AG04450 (cell line): Measurements from ENCODE around the gene GALNT2. TPM values are rescaled to one million over a fixed set of nuclear protein-coding genes. Genes with fewer than 3 reads are reported as not detected.
A peak's percentile ranks its signal among the peaks of the same experiment; 100 is the strongest.

Experiments used
- CTCF ChIA-PET: fragments of 300-600, 350-600 bp; formaldehyde crosslinking; extraction: SDS; loops from one replicate; lab custom pipeline; 2022; ENCODE audit warnings: antibody characterized with exemption, inconsistent platforms; lab: Charles Lee
- POLR2A ChIA-PET: fragments of 350-600 bp; formaldehyde crosslinking; extraction: SDS; loops from one replicate; lab custom pipeline; 2021; ENCODE audit warnings: antibody characterized with exemption, inconsistent platforms; lab: Yijun Ruan, JAX
- DNase-seq: peaks from one replicate; pipeline ENCODE4 v3.0.0-alpha.2; 2011; ENCODE audit warnings: low read depth, low spot score
- H3K27ac ChIP-seq: one replicate; pipeline ENCODE4 v1.5.1; 2012; ENCODE audit warnings: low read depth, low read length, control low read depth
- H3K27me3 ChIP-seq: one replicate; pipeline ENCODE4 v1.6.0; 2012; ENCODE audit warnings: low read length; ENCODE audit not compliant: control insufficient read depth, insufficient read depth
- H3K4me3 ChIP-seq: 2 replicates; pipeline ENCODE4 v1.5.1; 2011; ENCODE audit warnings: mild to moderate bottlenecking, low read depth, low read length, control low read depth
- H3K9me3 ChIP-seq: 2 replicates; pipeline ENCODE4 v1.5.1; 2012; ENCODE audit warnings: low read length; ENCODE audit not compliant: control insufficient read depth, insufficient read depth
- CTCF ChIP-seq: IDR thresholded peaks from 2 replicates; pipeline ENCODE4 v1.5.1; 2011; ENCODE audit warnings: low read depth, low read length, control low read depth, inconsistent platforms
- polyA plus RNA-seq: library from polyadenylated mRNA; depleted of rRNA; stranded (reverse); fragments of >200 nt; gene quantifications from 2 replicates; pipeline ENCODE4 v1.2.3, GENCODE V29; 2011

Gene GALNT2
- polyA plus RNA-seq, 1 experiment: 121 TPM

- ChIA-PET CTCF (interaction anchor here (0.9 kb wide), 1 partner anchor 13 kb away, joined by 3 read pairs; no protein-coding TSS in a partner anchor), POLR2A (interaction anchor here (0.6 to 0.9 kb wide), 2 partner anchors 13 to 25 kb away, joined by 3 to 4 read pairs; no protein-coding TSS in a partner anchor)
- no peaks in the 10 kb centered on the region for H3K27me3 ChIP-seq
- TF ChIP-seq CTCF: no peak
- DNase-seq: no peak
- peak overlapping the region; percentile 57 for H3K27ac ChIP-seq
- no peaks in the 10 kb centered on the region for H3K9me3 ChIP-seq
- H3K4me3 ChIP-seq: no peak overlapping the region
These were observed 24.6 kb downstream of the GALNT2 start for GRCh38 chr1:230091473-230092231.

- CTCF ChIA-PET: no interaction called here
- no peak overlapping the region for H3K4me3 ChIP-seq
- POLR2A ChIA-PET: no interaction called here
- no peak for DNase-seq
- H3K27ac ChIP-seq: no peak overlapping the region
- no peaks in the 10 kb centered on the region for H3K9me3 ChIP-seq
- TF ChIP-seq CTCF: no peak
- no peaks in the 10 kb centered on the region for H3K27me3 ChIP-seq
These were observed 27.7 kb downstream of the GALNT2 start for GRCh38 chr1:230094746-230095145.

GRCh38 chr1:230095938-230096337, 28.9 kb downstream of the GALNT2 start:
- Histone ChIP-seq H3K9me3 (no peaks in the 10 kb centered on the region), H3K27ac (no peak overlapping the region), H3K27me3 (no peaks in the 10 kb centered on the region), H3K4me3 (no peak overlapping the region)
- no peak for DNase-seq
- ChIA-PET CTCF (no interaction called here), POLR2A (no interaction called here)
- TF ChIP-seq CTCF: no peak

GRCh38 chr1:230097370-230097769, 30.3 kb downstream of the GALNT2 start:
- H3K9me3 ChIP-seq: no peaks in the 10 kb centered on the region
- no peak overlapping the region for H3K27ac ChIP-seq
- POLR2A ChIA-PET: no interaction called here
- no peaks in the 10 kb centered on the region for H3K27me3 ChIP-seq
- DNase-seq: no peak
- CTCF ChIA-PET: interaction anchor here (0.5 kb wide), 1 partner anchor 591 kb away, joined by 6 read pairs; no protein-coding TSS in a partner anchor
- no peak overlapping the region for H3K4me3 ChIP-seq
- no peak for TF ChIP-seq CTCF

GRCh38 chr1:230098723-230099122, 31.7 kb downstream of the GALNT2 start:
- no peak for DNase-seq
- TF ChIP-seq CTCF: no peak
- Histone ChIP-seq H3K27me3 (no peaks in the 10 kb centered on the region), H3K9me3 (no peaks in the 10 kb centered on the region), H3K4me3 (no peak overlapping the region), H3K27ac (no peak overlapping the region)
- POLR2A ChIA-PET: no interaction called here
- CTCF ChIA-PET: no interaction called here
